H1 (cell line): ENCODE data around the gene LLGL2. TPM values are rescaled to one million over a fixed set of nuclear protein-coding genes. Genes with fewer than 3 reads are reported as not detected.

Experiments used
- CREB1 ChIP-seq: IDR thresholded peaks from 2 replicates; pipeline ENCODE4 v1.6.1; 2012; ENCODE audit warnings: inconsistent platforms
- CTCF ChIP-seq, 3 experiments: IDR thresholded peaks; 1 replicate in 2 of 3; 2 replicates in 1 of 3; pipeline versions ENCODE4 v1.5.1 to v1.6.1; 2011; ENCODE audit warnings: low read length in 3 of 3, mild to moderate bottlenecking in 3 of 3, inconsistent platforms in 2 of 3, low read depth in 1 of 3, moderate library complexity in 1 of 3; ENCODE audit not compliant: insufficient read depth in 1 of 3; ENCODE audit errors: control extremely low read depth in 1 of 3
- GABPA ChIP-seq: IDR thresholded peaks from 2 replicates; pipeline ENCODE4 v1.6.1; 2011; ENCODE audit warnings: mild to moderate bottlenecking, low read length, moderate library complexity, borderline replicate concordance; ENCODE audit not compliant: insufficient read depth
- KDM1A ChIP-seq: fragments of 200-600, 300-600 bp; sonication (generic); IDR thresholded peaks from 2 replicates; pipeline ENCODE4 v1.7.1; 2016; ENCODE audit warnings: mild to moderate bottlenecking, low read length, borderline replicate concordance
- MAX ChIP-seq: IDR thresholded peaks from 2 replicates; pipeline ENCODE4 v1.6.1; 2012; ENCODE audit warnings: inconsistent platforms
- PHF8 ChIP-seq: fragments of 200-600 bp; sonication (generic); conservative IDR thresholded peaks from 2 replicates; pipeline ENCODE4 v1.7.1; 2012; ENCODE audit warnings: low read depth, mild to moderate bottlenecking, inconsistent platforms, low read length, moderate library complexity
- YY1 ChIP-seq: IDR thresholded peaks from 2 replicates; pipeline ENCODE4 v1.6.1; 2011; ENCODE audit warnings: low read depth, mild to moderate bottlenecking, low read length
- polyA plus RNA-seq, 7 experiments: library from polyadenylated mRNA; depleted of rRNA in 3 of 7; stranded (reverse) in 5 of 7; unstranded in 2 of 7; fragments of >200 nt in 5 of 7; fragments of 200-250 nt in 2 of 7; gene quantifications; 1 replicate in 5 of 7; 2 replicates in 1 of 7; 4 replicates in 1 of 7; pipeline versions ENCODE4 v1.2.1 to v1.2.3, GENCODE V29; 2011 to 2013; ENCODE audit warnings: missing spikeins in 2 of 7, mixed read lengths in 2 of 7
- total RNA-seq: library from RNA; stranded (reverse); fragmentation: NEBNext Ultra II Directional; extraction: Animal tissue kit (Norgen Biotek cat#: 25700); gene quantifications from 2 replicates; pipeline ENCODE4 v1.2.1, GENCODE V29; 2021

Gene LLGL2
- total and polyA plus RNA-seq, 2 of the 8 experiments (the other 6 are each of a cell fraction or from before 2014, with no cell fraction given): 64.5 to 77.1 TPM

- TF ChIP-seq YY1: 0 out of 2 replicates have a peak, but pooled peaks have one; percentile 4
- peak; percentile 81 for TF ChIP-seq MAX
- 0 out of 2 replicates have a peak, but pooled peaks have one; percentile 45 for TF ChIP-seq CREB1
- peak; percentile 88 to 98 (median 95) for TF ChIP-seq CTCF (IDR thresholded peaks at IDR 0.05; ENCODE audit: control extremely low read depth in 1 of 3, insufficient read depth in 1 of 3, low read depth in 1 of 3, low read length in 3 of 3)
- peak; percentile 85 for TF ChIP-seq KDM1A
- no peak for TF ChIP-seq GABPA
- TF ChIP-seq PHF8: no peak
These were observed 75.8 kb downstream of the LLGL2 start (continued) for GRCh38 chr17:75601057-75601987.
